ENCODE data around the gene PIK3C3. TPM values are rescaled to one million over a fixed set of nuclear protein-coding genes. Genes with fewer than 3 reads are reported as not detected.

Gene PIK3C3
- polyA plus RNA-seq, 1 of the 3 experiments (the other 2 are of a cell fraction), result 26.9 TPM

DNA sequence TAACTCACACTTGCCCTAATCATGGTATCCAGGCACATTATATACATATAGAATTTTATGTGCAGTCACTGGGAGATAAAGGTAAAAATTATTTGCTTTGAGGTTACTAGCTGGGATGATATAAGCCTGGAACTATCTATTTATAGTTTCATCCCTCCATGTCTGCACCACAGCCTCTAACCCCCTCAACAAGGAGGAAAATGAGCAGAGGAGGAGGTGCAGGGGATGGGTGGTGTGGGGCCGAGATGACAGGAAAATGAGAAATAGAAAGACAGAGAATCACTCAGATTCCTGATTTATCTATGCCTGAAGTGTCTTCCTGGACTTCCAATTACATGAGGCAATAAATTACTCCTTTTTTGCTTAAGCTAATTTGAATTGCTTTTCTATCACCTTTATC is 145.2 kb downstream of the PIK3C3 start:
- Histone ChIP-seq H3K27ac (ENCODE audit: low read depth in 2 of 2, low read length in 1 of 2) (no peak overlapping the region), H3K4me1 (ENCODE audit: control insufficient read depth in 1 of 2, insufficient read depth in 2 of 2, low read depth in 1 of 2, low read length in 1 of 2) (no peaks in the 10 kb centered on the region), H3K79me2 (ENCODE audit: insufficient read depth) (no peaks in the 10 kb centered on the region), H3K9me2 (no peaks in the 10 kb centered on the region), H3K4me3 (ENCODE audit: low read depth in 2 of 2, low read length in 1 of 2) (no peak overlapping the region), H3K27me3 (ENCODE audit: insufficient read depth) (no peaks in the 10 kb centered on the region), H3F3A (replicated peaks; ENCODE audit: insufficient read depth) (no peaks in the 10 kb centered on the region), H3K36me3 (replicated peaks in 1 of 2; ENCODE audit: control insufficient read depth in 1 of 2, insufficient read depth in 2 of 2, low read length in 1 of 2) (no peaks in the 10 kb centered on the region), H4K20me1 (ENCODE audit: insufficient read depth) (no peaks in the 10 kb centered on the region), H3K9me3 (no peaks in the 10 kb centered on the region), H3K4me2 (no peak overlapping the region), H3K9ac (no peak overlapping the region), H2AFZ (ENCODE audit: low read depth) (no peak overlapping the region)
- ChIA-PET POLR2A (no interaction called here), CTCF (interaction anchor here (1.3 to 2.9 kb wide), 3 partner anchors 11 to 173 kb away, joined by 3 to 11 read pairs (median 4); no protein-coding TSS in a partner anchor)
- no peak for TF ChIP-seq RCOR1 (IDR thresholded peaks at IDR 0.05; ENCODE audit: low read length)
- no peak for TF ChIP-seq TEAD4 (IDR thresholded peaks at IDR 0.05; ENCODE audit: borderline replicate concordance, insufficient read depth)
- TF ChIP-seq FOXJ3 (CRISPR knock-in tag; IDR thresholded peaks at IDR 0.05), result no peak
- TF ChIP-seq, protein P1, sequence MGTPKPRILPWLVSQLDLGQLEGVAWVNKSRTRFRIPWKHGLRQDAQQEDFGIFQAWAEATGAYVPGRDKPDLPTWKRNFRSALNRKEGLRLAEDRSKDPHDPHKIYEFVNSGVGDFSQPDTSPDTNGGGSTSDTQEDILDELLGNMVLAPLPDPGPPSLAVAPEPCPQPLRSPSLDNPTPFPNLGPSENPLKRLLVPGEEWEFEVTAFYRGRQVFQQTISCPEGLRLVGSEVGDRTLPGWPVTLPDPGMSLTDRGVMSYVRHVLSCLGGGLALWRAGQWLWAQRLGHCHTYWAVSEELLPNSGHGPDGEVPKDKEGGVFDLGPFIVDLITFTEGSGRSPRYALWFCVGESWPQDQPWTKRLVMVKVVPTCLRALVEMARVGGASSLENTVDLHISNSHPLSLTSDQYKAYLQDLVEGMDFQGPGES (IDR thresholded peaks at IDR 0.05; ENCODE audit: low read depth, low read length), result no peak
- TF ChIP-seq YY1 (IDR thresholded peaks at IDR 0.05; ENCODE audit: low read depth), result no peak
- TF ChIP-seq, protein P2, sequence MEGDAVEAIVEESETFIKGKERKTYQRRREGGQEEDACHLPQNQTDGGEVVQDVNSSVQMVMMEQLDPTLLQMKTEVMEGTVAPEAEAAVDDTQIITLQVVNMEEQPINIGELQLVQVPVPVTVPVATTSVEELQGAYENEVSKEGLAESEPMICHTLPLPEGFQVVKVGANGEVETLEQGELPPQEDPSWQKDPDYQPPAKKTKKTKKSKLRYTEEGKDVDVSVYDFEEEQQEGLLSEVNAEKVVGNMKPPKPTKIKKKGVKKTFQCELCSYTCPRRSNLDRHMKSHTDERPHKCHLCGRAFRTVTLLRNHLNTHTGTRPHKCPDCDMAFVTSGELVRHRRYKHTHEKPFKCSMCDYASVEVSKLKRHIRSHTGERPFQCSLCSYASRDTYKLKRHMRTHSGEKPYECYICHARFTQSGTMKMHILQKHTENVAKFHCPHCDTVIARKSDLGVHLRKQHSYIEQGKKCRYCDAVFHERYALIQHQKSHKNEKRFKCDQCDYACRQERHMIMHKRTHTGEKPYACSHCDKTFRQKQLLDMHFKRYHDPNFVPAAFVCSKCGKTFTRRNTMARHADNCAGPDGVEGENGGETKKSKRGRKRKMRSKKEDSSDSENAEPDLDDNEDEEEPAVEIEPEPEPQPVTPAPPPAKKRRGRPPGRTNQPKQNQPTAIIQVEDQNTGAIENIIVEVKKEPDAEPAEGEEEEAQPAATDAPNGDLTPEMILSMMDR (IDR thresholded peaks at IDR 0.05), result no peak
- no peak for TF ChIP-seq CHD2 (IDR thresholded peaks at IDR 0.05; ENCODE audit: low read length, partially characterized antibody)
- TF ChIP-seq TCF12 (IDR thresholded peaks at IDR 0.05), result no peak
- no peak for TF ChIP-seq ELF1 (IDR thresholded peaks at IDR 0.05)
- TF ChIP-seq, protein P3, sequence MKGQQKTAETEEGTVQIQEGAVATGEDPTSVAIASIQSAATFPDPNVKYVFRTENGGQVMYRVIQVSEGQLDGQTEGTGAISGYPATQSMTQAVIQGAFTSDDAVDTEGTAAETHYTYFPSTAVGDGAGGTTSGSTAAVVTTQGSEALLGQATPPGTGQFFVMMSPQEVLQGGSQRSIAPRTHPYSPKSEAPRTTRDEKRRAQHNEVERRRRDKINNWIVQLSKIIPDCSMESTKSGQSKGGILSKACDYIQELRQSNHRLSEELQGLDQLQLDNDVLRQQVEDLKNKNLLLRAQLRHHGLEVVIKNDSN (IDR thresholded peaks at IDR 0.05; ENCODE audit: borderline replicate concordance, low read depth), result no peak
- TF ChIP-seq, protein P4, sequence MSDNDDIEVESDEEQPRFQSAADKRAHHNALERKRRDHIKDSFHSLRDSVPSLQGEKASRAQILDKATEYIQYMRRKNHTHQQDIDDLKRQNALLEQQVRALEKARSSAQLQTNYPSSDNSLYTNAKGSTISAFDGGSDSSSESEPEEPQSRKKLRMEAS (IDR thresholded peaks at IDR 0.05; ENCODE audit: low read depth), result no peak
- no peak for TF ChIP-seq SIN3A (IDR thresholded peaks at IDR 0.05; ENCODE audit: borderline replicate concordance, low read depth, low read length)
- TF ChIP-seq, protein P5, sequence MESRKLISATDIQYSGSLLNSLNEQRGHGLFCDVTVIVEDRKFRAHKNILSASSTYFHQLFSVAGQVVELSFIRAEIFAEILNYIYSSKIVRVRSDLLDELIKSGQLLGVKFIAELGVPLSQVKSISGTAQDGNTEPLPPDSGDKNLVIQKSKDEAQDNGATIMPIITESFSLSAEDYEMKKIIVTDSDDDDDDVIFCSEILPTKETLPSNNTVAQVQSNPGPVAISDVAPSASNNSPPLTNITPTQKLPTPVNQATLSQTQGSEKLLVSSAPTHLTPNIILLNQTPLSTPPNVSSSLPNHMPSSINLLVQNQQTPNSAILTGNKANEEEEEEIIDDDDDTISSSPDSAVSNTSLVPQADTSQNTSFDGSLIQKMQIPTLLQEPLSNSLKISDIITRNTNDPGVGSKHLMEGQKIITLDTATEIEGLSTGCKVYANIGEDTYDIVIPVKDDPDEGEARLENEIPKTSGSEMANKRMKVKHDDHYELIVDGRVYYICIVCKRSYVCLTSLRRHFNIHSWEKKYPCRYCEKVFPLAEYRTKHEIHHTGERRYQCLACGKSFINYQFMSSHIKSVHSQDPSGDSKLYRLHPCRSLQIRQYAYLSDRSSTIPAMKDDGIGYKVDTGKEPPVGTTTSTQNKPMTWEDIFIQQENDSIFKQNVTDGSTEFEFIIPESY (IDR thresholded peaks at IDR 0.05; ENCODE audit: borderline replicate concordance, low read depth), result no peak
- TF ChIP-seq, protein P6, sequence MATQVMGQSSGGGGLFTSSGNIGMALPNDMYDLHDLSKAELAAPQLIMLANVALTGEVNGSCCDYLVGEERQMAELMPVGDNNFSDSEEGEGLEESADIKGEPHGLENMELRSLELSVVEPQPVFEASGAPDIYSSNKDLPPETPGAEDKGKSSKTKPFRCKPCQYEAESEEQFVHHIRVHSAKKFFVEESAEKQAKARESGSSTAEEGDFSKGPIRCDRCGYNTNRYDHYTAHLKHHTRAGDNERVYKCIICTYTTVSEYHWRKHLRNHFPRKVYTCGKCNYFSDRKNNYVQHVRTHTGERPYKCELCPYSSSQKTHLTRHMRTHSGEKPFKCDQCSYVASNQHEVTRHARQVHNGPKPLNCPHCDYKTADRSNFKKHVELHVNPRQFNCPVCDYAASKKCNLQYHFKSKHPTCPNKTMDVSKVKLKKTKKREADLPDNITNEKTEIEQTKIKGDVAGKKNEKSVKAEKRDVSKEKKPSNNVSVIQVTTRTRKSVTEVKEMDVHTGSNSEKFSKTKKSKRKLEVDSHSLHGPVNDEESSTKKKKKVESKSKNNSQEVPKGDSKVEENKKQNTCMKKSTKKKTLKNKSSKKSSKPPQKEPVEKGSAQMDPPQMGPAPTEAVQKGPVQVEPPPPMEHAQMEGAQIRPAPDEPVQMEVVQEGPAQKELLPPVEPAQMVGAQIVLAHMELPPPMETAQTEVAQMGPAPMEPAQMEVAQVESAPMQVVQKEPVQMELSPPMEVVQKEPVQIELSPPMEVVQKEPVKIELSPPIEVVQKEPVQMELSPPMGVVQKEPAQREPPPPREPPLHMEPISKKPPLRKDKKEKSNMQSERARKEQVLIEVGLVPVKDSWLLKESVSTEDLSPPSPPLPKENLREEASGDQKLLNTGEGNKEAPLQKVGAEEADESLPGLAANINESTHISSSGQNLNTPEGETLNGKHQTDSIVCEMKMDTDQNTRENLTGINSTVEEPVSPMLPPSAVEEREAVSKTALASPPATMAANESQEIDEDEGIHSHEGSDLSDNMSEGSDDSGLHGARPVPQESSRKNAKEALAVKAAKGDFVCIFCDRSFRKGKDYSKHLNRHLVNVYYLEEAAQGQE (IDR thresholded peaks at IDR 0.05; ENCODE audit: low read depth, low read length), result no peak
- TF ChIP-seq MXI1 (IDR thresholded peaks at IDR 0.05; ENCODE audit: low read depth, low read length), result no peak
- DNase-seq, result no peak
- 23% methylated on average over 1 of the region's 1 CpG for WGBS (ENCODE audit: low lambda C conversion rate)

Data from SK-N-SH (cell line).